HG02588 (cell line): Measurements from ENCODE around the gene RAET1L.
"Not testable (repeated sequence)": the region's sequence is repeated elsewhere in the genome, so short reads cannot be mapped to it uniquely, and the experiment has no call there.

Experiments used
- ATAC-seq: cut with Tn5 transposase; IDR thresholded peaks from one replicate; pipeline ENCODE4 v1.9.1; 2021; ENCODE audit warnings: mild to moderate bottlenecking, moderate library complexity; ENCODE audit not compliant: unreplicated experiment

Gene RAET1L

DNA sequence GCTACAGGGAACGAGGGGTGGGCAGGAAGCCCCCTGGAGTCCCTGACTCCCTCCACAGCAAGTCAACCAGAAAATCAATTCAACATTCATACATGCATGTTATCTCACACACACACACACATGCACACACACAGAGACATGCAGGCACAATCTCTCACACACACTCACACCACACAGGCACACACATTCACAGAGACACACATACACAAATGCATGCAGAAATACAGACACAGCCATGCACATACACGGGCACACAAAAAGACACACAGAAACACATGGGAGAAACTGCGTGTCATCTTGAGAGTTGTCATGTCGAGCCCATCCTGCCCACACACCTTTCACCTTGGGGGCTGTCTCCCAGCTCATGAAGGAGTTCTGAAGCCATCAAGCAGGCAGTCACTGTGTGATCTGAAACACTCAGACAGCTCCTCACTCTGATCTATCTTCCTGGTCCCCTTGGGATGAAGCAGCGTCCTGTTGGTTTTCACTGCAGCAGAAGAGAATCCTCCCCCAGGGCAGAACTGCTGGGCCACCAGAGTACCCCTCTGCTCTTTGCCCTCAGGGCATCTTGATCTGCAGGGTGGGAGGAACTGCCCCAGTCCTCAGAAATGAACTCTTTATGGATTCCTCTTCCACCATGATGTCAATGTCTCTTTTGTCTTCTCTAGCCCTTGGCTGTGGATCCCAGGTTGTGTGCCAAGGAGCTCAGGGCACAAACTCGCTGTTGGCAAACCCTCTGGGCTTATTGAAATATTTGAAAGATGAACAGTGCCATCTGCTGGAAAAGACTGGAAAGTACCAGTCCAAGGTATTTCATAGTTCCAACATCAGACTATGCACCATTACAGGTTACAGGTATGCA is 8.8 kb downstream of the RAET1L start:
- ATAC-seq: peak; percentile 70

DNA sequence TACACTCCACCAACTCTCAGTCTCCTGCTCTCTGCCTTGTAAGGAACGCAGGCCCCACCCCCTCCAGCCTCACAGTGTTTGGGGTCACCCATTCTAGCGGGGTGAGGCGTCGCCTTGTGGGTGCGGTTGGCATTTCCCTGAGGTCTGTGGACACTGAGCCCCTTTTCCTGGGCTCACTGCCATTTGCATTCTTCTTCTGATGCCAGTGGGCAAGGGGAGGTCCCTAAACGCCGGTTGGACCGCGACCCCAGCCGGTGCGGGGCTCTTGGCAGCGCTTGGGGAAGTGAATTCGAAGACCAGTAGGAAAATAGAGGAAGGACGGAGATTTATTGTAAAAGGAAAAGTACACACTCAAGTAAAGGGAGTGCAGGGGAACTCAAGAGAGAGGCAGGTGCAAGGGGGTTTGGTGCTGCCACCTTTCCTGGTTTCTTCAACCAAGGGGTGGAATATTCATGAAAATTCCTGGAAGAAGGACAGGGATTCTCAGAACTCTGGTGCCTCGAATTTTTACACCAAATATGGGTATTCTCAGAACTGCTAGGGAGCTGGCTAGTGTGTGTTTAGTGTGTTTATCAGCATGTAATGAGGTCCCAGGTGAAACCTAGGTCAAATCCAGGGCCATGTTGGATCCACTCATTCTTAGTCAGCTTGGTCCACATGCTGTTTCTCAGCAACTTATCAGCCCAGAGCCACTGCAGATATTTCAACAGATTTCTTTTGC is 9.9 kb downstream of the RAET1L start:
- ATAC-seq: not testable (repeated sequence)

DNA sequence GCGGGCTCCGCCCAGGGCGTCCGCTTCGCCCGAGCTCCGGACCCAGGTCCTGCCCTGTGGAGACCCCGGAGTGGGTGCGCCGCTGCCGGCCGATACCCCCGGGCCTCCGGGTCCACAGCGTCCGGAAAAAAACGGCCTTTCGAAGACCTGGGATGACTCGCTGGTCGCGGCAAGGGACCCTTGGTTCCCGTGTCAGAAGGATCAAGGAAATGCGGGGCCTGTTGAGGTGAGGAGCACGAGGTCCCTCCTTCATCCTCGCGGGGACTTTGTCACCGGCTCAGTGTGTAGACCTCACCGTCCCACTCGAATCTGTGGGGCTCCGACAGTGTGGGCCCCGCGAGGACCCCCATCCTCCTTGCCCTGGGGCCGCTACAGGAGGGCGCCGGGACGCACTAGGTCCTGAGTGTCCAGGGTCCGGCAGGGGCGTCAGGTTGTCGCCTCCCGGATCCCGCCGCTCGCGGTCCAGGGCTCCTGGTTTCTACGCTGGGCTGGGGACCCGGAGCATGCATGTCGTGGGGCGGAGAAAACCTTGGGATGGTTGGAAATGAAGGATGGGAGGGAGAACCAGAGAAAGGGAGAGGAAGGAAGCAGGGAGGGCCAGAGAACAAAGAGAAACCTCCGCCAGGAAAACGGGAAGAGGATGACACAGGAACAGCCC is 10.6 kb downstream of the RAET1L start:
- ATAC-seq: not testable (repeated sequence)

DNA sequence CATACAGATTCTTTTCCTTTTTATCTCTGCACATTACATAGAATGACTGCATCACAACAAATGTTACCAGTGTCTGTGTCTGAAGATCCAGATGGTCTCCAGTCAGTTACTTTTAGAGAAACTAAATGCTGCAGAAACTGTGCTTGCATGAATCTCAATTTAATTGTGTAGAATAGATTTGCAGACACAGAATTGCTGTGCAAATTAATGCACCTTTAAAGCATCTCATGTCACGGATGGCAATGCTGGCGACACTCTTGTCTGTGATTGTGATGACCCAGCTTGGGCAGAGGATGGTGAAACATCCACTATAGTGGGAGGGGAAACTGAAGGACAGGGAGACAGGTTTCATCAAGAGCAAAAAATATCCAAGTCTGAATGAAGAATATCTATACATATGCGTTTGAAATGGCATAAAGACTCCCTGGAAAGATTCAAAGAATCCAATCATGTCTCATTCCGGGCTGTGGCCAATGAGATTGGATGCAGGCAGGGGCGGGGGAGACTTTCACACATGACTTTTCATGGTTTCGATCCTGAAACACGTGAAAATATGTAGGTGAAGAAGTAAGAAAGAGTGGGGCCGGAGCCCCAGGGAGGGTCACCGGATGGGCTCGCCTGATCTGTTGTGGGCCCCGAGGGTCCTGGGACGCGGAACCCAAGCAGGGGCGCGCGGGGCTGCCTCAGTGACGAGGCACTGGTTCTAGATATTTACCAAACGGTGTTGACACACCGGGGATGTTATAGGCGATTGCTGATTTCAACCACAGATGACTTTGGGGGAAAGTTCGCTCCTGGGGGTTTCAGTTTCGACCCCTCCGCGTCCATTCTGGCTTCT is 11.3 kb downstream of the RAET1L start:
- ATAC-seq: not testable (repeated sequence)

DNA sequence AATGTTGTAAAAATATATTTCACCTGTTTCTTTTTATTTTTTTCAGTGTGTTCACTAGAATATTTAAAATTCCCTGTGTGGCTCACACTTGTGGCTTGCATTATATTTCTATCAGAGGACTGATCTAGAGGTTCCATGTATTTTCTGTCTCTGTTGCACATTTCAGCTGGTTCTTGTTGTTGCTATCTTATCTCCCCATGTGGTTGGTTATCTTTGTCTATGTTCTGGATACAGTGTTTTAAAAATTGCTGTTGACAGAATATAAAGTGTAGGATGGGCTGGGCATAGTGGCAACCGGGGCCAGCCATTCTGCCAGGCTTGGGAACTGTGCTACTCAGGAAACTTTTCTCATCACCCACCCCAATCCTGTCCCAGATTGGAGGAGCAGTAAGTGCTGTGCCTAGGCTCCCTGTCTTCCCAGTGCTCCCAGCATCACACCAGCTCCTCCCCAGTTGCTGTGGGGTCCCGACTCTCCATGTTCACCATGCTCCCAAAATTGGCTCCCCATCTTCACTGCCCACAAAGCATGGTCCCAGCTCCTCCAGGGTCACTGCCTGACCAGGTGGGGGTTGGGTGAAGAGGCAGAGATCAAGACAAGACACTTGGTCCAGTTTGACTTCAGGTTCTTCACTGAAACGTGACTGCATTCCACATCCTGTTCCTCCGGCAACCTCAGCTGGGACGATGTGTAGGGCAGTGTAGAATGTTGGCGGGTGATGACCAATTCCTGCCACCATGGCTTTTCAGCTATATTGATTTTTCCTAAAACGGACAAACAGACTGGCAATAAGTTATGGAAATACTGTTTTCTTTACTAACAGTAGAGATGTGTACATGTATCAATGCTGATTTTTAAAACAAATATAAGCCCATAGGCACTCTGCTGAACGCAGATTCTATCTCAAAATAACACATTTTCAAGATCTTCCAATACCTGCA is 12.2 kb downstream of the RAET1L start:
- not testable (repeated sequence) for ATAC-seq

DNA sequence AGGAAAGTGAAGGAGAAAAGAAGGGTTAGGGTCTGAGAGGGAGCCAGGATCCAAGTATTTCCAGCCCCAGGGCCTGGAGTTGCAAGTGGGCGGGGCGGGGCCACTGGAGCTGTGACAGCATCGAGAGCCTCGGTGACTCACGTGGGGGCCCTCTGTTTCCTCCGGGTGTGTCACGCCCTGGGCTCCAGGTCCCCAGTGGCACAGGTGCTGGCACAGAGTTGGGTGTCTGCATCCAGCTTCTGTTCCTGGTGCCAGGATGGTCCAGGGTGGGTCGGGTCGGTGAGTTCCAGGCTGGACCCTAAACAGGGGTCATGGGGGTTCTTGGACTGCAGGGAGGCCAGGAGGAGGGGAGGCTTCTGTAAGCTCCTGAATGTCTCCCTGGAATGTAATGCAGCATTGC is 16.7 kb downstream of the RAET1L start:
- no peak for ATAC-seq

DNA sequence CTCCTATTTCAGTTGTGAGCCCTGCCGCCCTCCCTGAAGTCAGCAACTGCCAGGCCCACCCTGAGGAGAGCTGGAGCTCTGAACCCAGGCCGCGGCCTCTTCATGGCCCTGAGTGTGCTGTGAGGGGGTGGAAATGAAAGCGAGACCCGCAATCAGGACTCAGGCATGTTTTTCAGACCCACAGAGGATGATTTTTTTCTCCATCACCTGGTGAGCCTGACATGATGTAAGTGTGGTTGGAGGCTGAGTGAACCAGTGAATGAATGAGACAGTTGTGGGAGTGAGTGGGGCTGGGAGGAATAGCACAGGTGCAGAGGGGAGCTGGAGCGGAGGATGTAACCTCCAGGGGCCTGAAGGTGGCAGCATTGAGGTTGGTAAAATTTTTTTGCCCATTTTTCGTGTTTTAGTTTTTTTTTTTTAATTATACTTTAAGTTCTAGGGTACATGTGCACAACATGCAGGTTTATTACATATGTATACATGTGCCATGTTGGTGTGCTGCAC is 18.3 kb downstream of the RAET1L start:
- ATAC-seq: no peak

DNA sequence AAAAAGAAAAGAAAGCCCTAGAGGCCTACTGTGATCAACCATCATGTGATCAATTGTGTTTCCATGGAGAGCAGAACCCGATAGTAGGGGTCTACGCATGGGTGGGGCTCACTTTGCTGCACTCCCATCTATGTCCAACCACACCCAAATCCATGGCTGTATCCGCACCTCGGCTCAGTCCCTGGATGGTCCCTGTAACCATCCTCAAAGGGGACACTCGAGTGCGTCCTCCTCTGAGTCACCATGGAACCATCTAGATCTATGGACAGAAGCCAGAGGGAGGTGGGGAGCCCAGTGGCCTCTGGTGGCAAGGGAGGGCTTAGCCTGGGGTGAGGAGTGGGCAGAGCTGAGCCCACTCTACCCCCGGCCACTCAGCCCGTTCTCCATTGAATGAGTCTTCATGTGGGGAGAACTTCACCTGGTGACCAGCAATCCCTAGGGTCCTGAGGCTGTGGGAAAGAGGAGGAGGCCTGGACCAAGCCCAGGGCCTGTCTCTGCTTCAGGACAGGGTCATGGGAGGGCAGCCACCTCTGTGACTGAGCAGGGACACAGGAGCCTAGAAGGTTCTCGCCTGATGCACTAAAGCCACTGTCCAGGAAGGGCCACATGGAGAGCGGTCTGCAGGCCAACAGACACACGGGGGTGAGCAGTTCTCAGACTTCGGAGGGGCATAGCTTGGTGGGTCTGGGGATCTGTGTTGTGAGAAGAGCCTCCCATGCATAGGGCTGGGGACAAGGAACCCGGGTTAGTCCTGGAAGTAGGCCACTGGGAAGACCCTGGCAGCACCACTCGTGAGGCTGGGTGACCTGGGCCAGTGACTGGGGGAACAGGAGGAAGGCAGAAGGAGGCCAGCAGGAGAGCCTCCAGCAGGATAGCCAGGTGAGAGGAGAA is 19.3 kb downstream of the RAET1L start:
- no peak for ATAC-seq

DNA sequence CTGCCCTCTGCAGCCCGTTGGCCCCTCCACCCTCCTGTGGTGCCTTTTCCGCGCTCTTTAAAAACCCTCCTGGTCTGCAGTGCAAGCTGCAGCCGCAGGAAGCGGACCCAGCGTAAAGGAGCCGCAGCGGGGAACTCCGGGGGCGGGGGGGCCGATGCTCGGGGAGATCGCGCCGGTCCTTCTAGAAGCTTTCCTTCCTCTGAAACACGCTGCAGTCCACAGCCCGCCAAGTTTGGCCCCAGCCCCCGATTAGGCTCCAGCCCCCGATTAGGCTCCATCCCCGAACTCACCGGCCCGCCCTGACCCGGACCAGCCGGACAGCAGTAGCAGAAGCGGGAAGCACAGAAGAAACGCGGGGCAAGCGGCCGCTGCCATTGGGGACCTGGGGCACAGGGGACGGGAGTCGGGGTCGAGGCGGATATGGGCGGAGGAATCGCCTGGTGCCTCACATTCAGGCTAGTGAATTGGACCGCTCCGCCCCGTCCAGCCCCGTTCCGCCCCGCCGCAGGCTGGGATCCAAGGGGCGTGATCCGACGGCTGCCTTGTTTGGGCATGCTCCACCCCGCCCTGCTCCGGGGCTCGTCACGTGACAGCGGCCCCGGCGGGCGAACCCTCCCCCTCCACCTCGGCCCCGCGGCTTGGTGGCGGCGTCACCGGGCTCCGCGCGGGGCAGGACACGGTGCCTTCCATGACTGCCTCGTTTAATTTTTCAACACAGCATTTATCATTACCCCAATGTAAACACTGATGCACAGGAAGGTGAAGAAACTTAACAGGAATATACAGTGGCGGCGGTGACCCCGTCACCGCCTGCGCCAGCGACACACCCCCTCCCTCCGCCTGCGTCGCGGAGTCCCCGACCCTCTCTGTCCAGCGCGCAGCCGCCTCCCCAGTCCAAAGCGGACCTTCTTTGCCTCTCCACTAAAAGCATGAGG is 20.3 kb downstream of the RAET1L start:
- ATAC-seq: peak; percentile 65

DNA sequence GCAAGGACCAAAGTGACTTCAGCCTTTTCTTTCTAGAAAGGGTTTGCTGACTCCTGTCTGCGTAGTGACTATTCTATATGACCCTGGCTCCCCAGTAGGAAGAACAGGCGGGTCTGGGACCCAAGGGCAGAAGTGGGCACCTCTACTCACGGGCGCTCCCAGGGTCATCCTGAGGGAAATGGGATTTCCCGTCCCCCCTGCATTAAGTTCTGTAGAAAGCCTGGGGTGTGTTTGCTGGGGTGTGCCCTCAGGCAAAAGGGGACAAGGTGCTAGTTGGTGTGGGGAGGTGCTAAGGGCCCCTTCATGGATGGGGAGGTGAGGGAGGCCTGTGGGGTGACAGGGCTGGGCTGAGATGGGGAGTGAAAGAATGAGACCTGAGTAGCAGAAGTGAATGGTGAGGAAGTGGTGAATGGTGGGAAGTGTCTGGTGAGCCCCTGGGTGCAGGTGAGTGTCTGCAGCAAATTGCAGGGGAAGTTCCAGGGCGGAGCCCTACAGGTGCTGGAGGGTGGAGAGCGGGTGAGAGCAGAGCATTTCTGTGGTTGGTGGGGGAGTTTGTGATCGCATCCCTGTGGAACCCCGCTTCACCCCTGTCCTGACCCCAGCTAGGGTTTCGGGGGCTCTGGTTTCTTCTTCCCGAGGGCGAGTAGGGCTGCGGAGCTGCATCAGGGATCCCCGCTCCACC is 21.1 kb downstream of the RAET1L start:
- no peak for ATAC-seq

DNA sequence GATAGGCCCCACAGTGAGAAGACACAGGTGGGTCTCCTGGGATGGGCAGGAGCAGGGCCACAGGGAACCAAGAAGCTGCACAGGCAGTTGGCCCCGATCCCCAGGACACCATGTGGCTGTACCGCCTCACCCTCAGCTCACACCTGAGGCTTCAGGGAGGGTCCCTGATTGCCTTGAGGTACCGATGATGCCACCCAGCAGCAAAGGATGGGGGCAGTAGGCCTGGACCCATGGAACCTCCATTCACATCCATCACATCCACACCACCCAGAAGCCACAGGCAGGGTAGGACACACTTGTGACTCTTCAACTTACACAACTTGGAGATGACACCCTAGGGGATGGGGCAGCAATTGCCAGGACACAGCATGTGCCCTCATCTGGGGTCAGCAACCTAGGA is 21.7 kb downstream of the RAET1L start:
- ATAC-seq: not testable (repeated sequence)

DNA sequence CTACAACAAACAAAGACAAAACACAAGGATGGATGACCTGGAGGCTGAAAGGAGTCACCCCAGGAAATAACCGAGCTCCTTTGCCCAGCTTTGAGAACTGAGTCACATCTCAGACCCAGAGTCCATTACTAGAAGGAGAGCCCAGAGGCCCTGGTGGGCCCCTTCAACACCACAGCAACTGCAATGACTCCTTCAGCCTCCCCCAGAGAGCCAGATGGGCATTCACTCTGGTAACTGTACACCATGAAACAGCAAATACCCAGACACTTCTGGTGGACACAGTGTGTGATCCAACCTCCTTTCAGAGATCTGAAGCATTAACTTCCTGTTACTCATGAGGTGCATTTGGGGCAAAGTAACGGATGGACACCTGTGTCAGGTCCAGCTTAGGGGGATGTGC is 22.6 kb downstream of the RAET1L start:
- no peak for ATAC-seq

DNA sequence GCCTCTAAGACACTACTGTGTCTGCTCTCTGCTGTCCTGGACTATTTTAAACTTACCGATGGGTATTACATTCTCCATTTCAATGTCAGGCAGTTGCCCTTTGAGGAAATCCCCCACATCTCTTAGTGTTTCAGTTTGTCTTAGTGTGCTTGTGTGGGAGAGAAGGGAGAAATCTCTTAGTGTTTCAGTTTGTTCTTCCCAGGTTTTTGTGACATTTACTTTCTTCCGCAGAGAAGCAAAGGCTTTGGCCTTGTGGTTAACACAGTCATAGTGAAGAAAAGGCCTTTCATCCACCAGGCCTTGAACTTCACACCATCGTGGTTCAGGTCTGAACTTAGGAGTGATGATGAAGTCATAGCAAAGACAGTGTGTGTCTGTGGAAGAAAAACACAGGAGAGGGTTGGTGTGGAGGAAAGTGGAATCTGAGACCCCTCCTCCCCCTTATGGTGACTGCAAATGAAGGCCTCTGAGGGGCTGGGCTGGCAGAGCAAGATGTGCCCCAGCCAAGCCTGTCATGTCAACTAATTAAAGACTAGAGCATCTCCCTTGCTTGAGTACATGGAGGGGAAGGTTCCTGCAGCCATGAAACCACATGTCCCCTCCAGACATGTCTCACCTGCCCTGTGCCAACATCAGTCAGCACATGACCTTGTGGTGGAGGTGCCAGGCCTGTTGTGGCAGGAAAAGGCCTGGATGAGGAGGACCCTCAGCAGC is 23.9 kb downstream of the RAET1L start:
- ATAC-seq: peak; percentile 52

DNA sequence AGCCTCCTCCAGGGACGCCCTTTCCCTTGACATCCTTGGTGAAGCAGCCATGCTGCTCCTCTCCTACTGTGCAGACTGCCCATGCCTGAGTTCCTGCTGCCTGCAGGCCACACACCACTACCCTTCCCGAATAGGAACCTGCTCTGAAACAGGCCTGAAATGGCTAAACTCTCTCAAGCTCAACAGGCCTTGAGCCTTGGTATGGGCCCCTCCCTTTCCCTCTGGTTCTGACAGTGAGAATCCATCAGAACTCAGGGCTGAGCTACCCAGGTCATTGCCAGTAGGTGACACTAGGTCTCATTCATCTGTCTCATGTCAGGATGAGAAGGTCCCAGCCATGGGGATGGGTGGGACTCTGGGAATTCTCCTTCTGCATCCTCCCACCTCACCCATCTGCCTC is 25.7 kb downstream of the RAET1L start:
- no peak for ATAC-seq

DNA sequence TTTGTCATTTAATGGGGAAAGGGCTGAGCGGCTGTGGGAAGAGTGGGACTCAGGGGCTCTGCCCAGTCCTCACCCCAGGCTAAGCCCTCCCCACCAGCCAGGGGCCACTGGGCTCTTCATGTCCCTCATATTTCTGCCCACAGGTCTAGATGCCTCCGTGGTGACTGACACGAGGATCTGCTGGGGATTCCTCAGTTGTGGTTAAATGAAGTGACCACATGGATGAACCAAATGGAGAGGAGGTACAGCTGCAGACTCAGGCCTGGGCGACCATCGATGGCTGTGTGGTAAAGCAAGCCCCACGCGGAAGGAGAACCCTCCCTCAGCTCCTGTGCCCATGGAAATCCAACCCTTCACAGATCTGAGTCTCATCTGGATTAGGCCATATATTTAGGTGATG is 29.4 kb downstream of the RAET1L start:
- no peak for ATAC-seq

DNA sequence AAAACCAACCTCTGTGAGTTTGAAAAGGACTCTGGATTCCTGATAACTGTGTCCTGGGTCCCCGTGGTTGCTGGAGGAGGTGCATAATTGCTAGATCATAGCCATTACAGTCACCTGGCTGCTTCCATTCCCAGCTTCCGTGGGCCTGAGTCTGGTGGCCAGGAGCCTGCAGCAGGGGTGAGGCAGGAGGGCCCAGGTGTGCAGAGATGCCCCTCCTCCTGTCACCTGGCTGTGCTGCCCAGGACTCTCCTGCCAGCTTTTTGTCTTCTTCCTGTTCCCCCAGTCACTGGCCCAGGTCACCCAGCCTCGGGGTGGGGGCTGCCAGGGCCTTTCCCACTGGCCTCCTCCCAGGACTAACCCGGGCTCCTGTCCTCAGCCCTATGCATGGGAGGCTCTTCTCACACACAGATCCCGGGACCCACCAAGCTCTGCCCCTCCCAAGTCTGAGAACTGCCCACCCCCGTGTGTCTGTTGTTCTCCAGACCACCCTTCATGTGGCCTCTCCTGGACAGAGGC is 30.0 kb downstream of the RAET1L start:
- no peak for ATAC-seq
